ENCODE results near the gene RNF182.

DNA sequence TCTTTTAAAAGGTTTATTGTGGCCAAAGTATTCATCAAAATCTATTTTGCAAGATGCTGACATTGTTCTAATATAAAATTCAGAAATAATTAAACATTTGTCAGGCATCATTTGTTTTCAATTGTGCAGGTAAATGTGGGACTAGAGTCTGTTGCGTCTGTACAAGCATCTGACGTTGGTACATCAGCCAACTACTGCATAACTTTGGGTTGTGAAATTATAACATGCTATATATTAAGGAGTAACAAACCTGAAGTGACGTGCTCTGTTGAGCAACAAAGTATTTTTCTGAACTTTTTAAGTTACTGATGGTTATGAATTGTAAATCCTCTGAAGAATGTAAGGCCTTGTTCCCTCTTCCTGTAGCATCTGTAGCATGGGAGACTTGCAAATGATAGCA, 66.0 kb downstream of the RNF182 start:
- TF ChIP-seq, protein P1, sequence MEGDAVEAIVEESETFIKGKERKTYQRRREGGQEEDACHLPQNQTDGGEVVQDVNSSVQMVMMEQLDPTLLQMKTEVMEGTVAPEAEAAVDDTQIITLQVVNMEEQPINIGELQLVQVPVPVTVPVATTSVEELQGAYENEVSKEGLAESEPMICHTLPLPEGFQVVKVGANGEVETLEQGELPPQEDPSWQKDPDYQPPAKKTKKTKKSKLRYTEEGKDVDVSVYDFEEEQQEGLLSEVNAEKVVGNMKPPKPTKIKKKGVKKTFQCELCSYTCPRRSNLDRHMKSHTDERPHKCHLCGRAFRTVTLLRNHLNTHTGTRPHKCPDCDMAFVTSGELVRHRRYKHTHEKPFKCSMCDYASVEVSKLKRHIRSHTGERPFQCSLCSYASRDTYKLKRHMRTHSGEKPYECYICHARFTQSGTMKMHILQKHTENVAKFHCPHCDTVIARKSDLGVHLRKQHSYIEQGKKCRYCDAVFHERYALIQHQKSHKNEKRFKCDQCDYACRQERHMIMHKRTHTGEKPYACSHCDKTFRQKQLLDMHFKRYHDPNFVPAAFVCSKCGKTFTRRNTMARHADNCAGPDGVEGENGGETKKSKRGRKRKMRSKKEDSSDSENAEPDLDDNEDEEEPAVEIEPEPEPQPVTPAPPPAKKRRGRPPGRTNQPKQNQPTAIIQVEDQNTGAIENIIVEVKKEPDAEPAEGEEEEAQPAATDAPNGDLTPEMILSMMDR (IDR thresholded peaks at IDR 0.05): no peak
- TF ChIP-seq EZH2phosphoT487 (IDR thresholded peaks at IDR 0.05): no peak
